SIG-M5 treated with dmso at 0.1 percent for 504 hours (cell line): ENCODE results near the gene BCL11B.

Source experiments
- DNase-seq: peaks from one replicate; lab custom pipeline; 2025; ENCODE audit not compliant: unreplicated experiment; lab: John Stamatoyannopoulos, UW

BCL11B gene

GRCh38 chr14:99271951-99272631, at the start of gene BCL11B:
TSS of gene BCL11B (minus strand) at chr14:99272197. CDS start at chr14:99271218, 979 bp downstream.
- peak; percentile 90 for DNase-seq

GRCh38 chr14:99321236-99321925, 49.4 kb upstream of the BCL11B start:
- DNase-seq = no peak

- no peak for DNase-seq
Measured at GRCh38 chr14:99320621-99321235, 48.7 kb upstream of the BCL11B start.

GRCh38 chr14:99320105-99320572, 48.1 kb upstream of the BCL11B start:
- peak; percentile 24 for DNase-seq

- no peak for DNase-seq
Measured at GRCh38 chr14:99318959-99319295, 46.9 kb upstream of the BCL11B start.

GRCh38 chr14:99318091-99318958, 46.3 kb upstream of the BCL11B start:
- no peak for DNase-seq

GRCh38 chr14:99317231-99318090, 45.5 kb upstream of the BCL11B start:
- DNase-seq = no peak

GRCh38 chr14:99316281-99317163, 44.5 kb upstream of the BCL11B start:
- DNase-seq = no peak

GRCh38 chr14:99315197-99315596, 43.2 kb upstream of the BCL11B start:
- DNase-seq = peak; percentile 29

GRCh38 chr14:99314623-99315022, 42.6 kb upstream of the BCL11B start:
- no peak for DNase-seq

- DNase-seq = no peak
Measured at GRCh38 chr14:99313234-99313633, 41.2 kb upstream of the BCL11B start.

GRCh38 chr14:99312106-99312505, 40.1 kb upstream of the BCL11B start:
- DNase-seq = no peak

GRCh38 chr14:99309220-99309766, 37.3 kb upstream of the BCL11B start:
- DNase-seq = no peak

- no peak for DNase-seq
Measured at GRCh38 chr14:99304208-99304607, 32.2 kb upstream of the BCL11B start.

- DNase-seq = no peak
Measured at GRCh38 chr14:99300190-99300589, 28.2 kb upstream of the BCL11B start.

GRCh38 chr14:99296517-99296916, 24.5 kb upstream of the BCL11B start:
- no peak for DNase-seq

- no peak for DNase-seq
Measured at GRCh38 chr14:99289394-99290189, 17.6 kb upstream of the BCL11B start.

GRCh38 chr14:99288948-99289347, 17.0 kb upstream of the BCL11B start:
- DNase-seq = no peak
